ENCODE data around the gene FBXW8.

Gene FBXW8

GRCh38 chr12:117020536-117021220 is 109.9 kb downstream of the FBXW8 start:
- DNase-seq: no peak

- no peak for DNase-seq
These were observed 111.7 kb downstream of the FBXW8 start for GRCh38 chr12:117022465-117022864.

GRCh38 chr12:117023998-117024960 is 113.5 kb downstream of the FBXW8 start:
- no peak for DNase-seq

GRCh38 chr12:117024961-117025480 is 114.3 kb downstream of the FBXW8 start:
- no peak for DNase-seq

GRCh38 chr12:117025481-117026151 is 114.9 kb downstream of the FBXW8 start:
- DNase-seq: peak; percentile 69

GRCh38 chr12:117026343-117026742 is 115.6 kb downstream of the FBXW8 start:
- DNase-seq: no peak

- DNase-seq: no peak
These were observed 116.1 kb downstream of the FBXW8 start for GRCh38 chr12:117026921-117027250.

GRCh38 chr12:117027251-117028086 is 116.7 kb downstream of the FBXW8 start:
- no peak for DNase-seq

GRCh38 chr12:117028254-117028653 is 117.5 kb downstream of the FBXW8 start:
- no peak for DNase-seq

GRCh38 chr12:117030187-117030900 is 119.6 kb downstream of the FBXW8 start:
- no peak for DNase-seq

- peak; percentile 44 for DNase-seq
These were observed 121.3 kb downstream of the FBXW8 start for GRCh38 chr12:117031843-117032592.

- DNase-seq: peak; percentile 70
These were observed 122.0 kb downstream of the FBXW8 start for GRCh38 chr12:117032593-117033381.

GRCh38 chr12:117033382-117034221 is 122.9 kb downstream of the FBXW8 start:
- peak; percentile 52 for DNase-seq

- no peak for DNase-seq
These were observed 123.5 kb downstream of the FBXW8 start for GRCh38 chr12:117034249-117034648.

- DNase-seq: no peak
These were observed 124.0 kb downstream of the FBXW8 start for GRCh38 chr12:117034701-117035151.

GRCh38 chr12:117035287-117035686 is 124.5 kb downstream of the FBXW8 start:
- no peak for DNase-seq

GRCh38 chr12:117036046-117036445 is 125.3 kb downstream of the FBXW8 start:
- DNase-seq: no peak

GRCh38 chr12:117036547-117036946 is 125.8 kb downstream of the FBXW8 start:
- DNase-seq: no peak
